Body of pancreas (tissue), 4 donors: ENCODE data around the gene NFX1.

ENCODE experiments used
- CTCF ChIP-seq, 7 experiments: fragments of 450-650 bp in 4 of 7; fragments of 200-600 bp in 3 of 7; sonication (generic) in 3 of 7; IDR thresholded peaks; one replicate each; pipeline ENCODE4 v1.5.1; 2016 to 2019; ENCODE audit warnings: antibody characterized with exemption in 7 of 7
- POLR2A ChIP-seq, 3 donors: fragments of 450-650 bp; IDR thresholded peaks; one replicate each; pipeline ENCODE4 v1.6.1; 2016; ENCODE audit warnings: antibody characterized with exemption in 3 of 3, mild to moderate bottlenecking in 2 of 3

- TF ChIP-seq CTCF (IDR thresholded peaks at IDR 0.05) (no peak), POLR2A (IDR thresholded peaks at IDR 0.05) (no peak)
These were observed 26.9 kb upstream of the NFX1 start for GRCh38 chr9:33263131-33264002.
